SU-DHL-6 (cell line): ENCODE measurements around the gene PTDSS2.

ENCODE experiments used
- EZH2phosphoT487 ChIP-seq: fragments of 200-600 bp; sonication (generic), shearing (Covaris generic); conservative IDR thresholded peaks from 2 replicates; pipeline ENCODE4 v1.6.1; 2018; ENCODE audit warnings: mild to moderate bottlenecking, antibody characterized with exemption, low read length, moderate library complexity, mixed read lengths
- TF ChIP-seq, protein P1 (sequence below): fragments of 200-600 bp; sonication (generic); IDR thresholded peaks from one replicate; pipeline ENCODE4 v1.5.1; 2017; ENCODE audit warnings: antibody characterized with exemption, mild to moderate bottlenecking, low read length, moderate library complexity; ENCODE audit not compliant: insufficient read depth, poor library complexity, severe bottlenecking

DNA sequence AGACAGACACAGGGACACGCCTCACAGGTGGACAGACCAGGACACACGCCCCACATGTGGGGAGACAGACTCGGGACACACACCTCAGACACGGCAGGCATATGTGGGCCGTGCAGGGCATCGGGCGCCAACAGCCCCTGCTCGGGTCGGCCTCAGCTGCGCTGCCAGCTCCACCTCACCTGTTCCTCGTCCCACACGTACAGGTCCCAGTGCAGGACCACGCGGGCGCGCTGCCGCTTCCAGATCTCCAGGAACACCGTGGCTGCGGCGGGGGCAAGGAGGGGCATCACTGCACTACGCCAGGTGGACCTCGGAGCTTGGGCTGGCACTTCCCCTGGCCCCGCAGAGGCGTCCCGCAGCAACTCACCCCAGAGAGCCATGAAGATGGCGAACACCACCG, 20.7 kb upstream of the PTDSS2 start:
- TF ChIP-seq, protein P1, sequence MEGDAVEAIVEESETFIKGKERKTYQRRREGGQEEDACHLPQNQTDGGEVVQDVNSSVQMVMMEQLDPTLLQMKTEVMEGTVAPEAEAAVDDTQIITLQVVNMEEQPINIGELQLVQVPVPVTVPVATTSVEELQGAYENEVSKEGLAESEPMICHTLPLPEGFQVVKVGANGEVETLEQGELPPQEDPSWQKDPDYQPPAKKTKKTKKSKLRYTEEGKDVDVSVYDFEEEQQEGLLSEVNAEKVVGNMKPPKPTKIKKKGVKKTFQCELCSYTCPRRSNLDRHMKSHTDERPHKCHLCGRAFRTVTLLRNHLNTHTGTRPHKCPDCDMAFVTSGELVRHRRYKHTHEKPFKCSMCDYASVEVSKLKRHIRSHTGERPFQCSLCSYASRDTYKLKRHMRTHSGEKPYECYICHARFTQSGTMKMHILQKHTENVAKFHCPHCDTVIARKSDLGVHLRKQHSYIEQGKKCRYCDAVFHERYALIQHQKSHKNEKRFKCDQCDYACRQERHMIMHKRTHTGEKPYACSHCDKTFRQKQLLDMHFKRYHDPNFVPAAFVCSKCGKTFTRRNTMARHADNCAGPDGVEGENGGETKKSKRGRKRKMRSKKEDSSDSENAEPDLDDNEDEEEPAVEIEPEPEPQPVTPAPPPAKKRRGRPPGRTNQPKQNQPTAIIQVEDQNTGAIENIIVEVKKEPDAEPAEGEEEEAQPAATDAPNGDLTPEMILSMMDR, result no peak
- no peak for TF ChIP-seq EZH2phosphoT487
